Measurements from ENCODE around the gene RPTOR.

DNA sequence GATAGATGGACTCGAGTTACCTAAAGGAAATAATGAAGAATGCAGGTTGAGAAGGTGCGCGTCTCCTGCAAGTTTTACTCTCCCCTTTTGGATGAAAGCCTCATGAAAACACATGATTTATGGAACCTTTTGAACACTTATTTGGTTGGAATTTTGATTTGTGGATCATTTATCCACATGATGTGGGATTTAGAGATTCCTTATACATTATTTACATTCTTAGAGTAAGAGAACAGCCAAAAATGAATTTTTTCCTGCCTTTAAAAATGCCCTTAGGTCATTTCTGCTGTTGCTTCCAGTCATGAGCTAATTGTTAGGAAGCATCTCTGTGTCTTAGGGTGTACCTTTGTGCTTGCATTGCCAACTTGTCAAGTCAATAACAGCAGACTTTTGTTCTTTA is 99.9 kb downstream of the RPTOR start:
- TF ChIP-seq POLR2A (IDR thresholded peaks at IDR 0.05; ENCODE audit: low read length), result no peak
- TF ChIP-seq GATA1 (IDR thresholded peaks at IDR 0.05; ENCODE audit: low read depth, low read length), result no peak

Measured in erythroblast (primary cell).